ENCODE data around the gene HTD2.

Gene HTD2

DNA sequence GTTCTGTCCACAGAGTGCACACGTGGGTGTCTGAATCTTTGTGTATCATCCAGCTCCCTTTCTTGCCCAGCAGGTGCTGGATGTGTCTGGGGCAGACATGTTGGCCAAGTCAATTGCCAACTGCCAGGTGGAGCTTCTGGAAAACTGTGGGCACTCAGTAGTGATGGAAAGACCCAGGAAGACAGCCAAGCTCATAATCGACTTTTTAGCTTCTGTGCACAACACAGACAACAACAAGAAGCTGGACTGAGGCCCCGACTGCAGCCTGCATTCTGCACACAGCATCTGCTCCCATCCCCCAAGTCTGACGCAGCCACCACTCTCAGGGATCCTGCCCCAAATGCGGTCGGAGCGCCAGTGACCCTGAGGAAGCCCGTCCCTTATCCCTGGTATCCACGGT lies 12.8 kb upstream of the HTD2 start:
- no peak for DNase-seq

DNA sequence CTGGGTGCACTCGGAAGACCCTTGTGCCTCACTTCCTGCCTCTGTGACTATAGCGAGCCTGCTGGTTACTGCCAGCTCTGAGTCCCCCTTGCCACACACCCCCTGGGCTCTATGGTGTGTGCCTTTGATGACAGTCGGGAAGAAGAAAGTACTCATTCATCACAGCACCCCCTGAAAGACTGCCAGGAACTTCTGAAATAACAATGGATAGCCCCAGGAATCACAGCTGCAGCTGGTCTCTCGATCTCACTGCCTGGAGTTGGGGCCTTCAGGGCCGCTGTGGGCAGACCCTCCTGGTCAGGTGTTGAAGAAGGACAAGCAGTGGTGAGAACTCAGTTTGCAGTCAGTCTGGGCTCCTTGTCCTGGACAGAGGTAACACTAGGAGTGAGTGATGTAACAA lies 10.1 kb upstream of the HTD2 start:
- no peak for DNase-seq

DNA sequence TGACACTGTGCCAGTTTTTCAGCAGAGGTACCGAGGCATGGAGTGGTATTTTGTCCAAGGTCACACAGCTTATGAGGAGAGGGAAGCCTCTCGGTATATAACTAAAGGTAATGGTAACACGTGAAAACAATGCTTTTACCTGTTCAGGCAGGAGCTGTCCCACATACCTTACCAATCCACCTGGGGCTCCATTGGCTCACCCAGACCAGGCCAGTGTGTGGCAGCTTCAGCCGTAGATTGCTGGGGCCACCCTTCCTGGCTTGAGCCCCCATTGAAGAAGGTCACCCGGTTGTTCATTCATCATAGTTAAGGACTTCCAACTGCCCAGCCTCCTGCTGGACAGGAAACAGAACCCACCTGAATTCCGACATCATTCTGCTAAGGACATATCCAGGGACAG lies 9.5 kb upstream of the HTD2 start:
- no peak for DNase-seq

- DNase-seq: no peak
Measured at GRCh38 chr3:58298190-58298589, 8.1 kb upstream of the HTD2 start.

- DNase-seq: no peak
Measured at GRCh38 chr3:58299075-58299474, 7.2 kb upstream of the HTD2 start.

GRCh38 chr3:58299839-58300516 lies 6.3 kb upstream of the HTD2 start:
- DNase-seq: no peak

GRCh38 chr3:58307639-58308215 lies 1.4 kb downstream of the HTD2 start:
- DNase-seq: no peak

DNA sequence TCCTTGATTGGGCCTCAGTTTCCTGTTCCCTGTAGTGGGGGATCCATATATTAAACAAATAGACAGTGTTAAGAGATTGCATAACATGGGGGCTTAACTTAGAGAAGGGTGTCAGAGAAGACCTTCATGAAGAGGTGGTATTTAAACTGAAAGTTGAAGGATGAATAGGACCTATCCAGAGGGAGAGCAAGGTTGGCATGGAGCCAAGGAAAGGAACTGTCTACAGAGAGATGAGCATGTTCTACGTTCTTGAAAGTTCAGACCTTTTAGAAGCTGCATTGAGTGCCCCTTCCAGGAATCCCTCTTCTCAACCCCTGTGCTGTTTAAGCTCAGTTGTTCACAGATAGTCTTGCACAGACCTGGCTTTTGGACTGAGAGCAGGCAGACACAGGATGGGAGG lies 2.4 kb downstream of the HTD2 start:
- no peak for DNase-seq

GRCh38 chr3:58317811-58318210 lies 11.5 kb downstream of the HTD2 start:
- no peak for DNase-seq

GRCh38 chr3:58321791-58322190 lies 15.5 kb downstream of the HTD2 start:
- DNase-seq: no peak

GRCh38 chr3:58322793-58323192 lies 16.5 kb downstream of the HTD2 start:
- DNase-seq: no peak

- DNase-seq: no peak
Measured at GRCh38 chr3:58323529-58324390, 17.4 kb downstream of the HTD2 start.

- no peak for DNase-seq
Measured at GRCh38 chr3:58324391-58325390, 18.4 kb downstream of the HTD2 start.

GRCh38 chr3:58325525-58325992 lies 19.2 kb downstream of the HTD2 start:
- no peak for DNase-seq

- no peak for DNase-seq
Measured at GRCh38 chr3:58326267-58326900, 20.1 kb downstream of the HTD2 start.

- no peak for DNase-seq
Measured at GRCh38 chr3:58329150-58329921, 23.0 kb downstream of the HTD2 start.

DNA sequence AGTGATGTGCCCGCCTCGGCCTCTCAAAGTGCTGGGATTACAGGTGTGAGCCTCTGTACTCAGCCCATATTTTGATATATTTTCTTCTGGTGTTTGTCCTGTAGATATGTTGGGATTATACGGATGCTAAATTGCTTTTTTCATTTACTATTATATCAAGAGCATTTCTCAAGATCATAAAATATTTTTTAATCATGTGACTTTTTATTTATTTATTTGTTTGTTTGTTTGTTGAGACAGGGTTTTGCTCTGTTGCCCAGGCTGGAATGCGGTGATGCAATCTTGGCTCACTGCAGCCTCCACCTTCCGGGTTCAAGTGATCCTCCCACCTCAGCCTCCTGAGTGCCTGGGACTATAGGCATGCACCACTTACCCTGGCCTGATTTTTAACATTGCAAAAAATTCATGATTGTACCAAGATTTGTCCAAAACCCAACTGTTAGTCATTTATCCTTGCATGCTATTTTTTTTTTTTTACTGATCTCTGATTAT lies 23.6 kb downstream of the HTD2 start:
- DNase-seq: no peak

GRCh38 chr3:58331593-58332152 lies 25.4 kb downstream of the HTD2 start:
- DNase-seq: no peak

DNA sequence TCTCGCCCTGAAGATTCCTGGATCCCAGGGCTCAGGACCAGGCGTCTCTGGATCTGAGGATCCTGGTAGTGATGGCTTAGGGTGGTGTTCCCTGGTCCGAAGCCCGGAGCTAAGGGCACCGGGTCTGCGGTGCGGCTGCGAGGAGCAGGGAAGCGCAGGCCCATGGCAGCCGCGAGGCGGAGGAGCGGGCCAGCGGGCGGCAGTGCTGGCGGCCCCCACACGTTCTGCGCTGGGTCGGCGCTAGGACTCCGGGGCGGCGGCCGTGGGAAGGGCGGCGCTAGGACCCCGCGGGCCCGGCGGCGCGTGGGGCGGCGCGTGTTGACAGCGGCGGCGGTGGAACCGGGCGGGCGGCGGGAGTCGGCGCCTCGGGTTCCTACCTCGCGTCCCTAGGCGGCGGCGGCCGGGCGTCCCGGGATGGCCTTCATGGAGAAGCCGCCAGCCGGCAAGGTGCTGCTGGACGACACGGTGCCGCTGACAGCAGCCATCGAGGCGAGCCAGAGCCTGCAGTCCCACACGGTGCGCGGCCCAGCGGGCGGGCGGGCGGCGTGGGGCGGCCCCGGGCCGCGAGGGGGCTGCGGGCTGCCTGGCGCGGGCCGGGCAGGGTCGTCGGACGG lies 26.4 kb downstream of the HTD2 start, which contains the start of gene PXK:
Gene PXK (plus strand): TSS at position 318 of the 614 bp plus-strand sequence. CDS start 97 bp downstream, at position 415.
- DNase-seq: no peak
